RWPE1 (cell line): Measurements from ENCODE around the gene PPME1.
A peak's percentile ranks its signal among the peaks of the same experiment; 100 is the strongest.

ENCODE experiments used
- CTCF ChIA-PET: fragments of 350-600 bp; sonication (Branson Sonifier 250); formaldehyde crosslinking; extraction: SDS; loops from one replicate; lab custom pipeline; 2021; lab: Yijun Ruan, JAX
- POLR2A ChIA-PET: fragments of 400-600 bp; formaldehyde crosslinking; extraction: SDS; loops from one replicate; lab custom pipeline; 2020; ENCODE audit warnings: antibody characterized with exemption; ENCODE audit not compliant: low non-redundant PET; lab: Yijun Ruan, JAX
- DNase-seq: peaks from one replicate; pipeline ENCODE4 v3.0.0; 2012; ENCODE audit warnings: low spot score
- H3K27ac ChIP-seq: fragments of 450-650 bp; 2 replicates; pipeline ENCODE4 v1.5.1; 2017
- CTCF ChIP-seq: fragments of 450-650 bp; conservative IDR thresholded peaks from 2 replicates; pipeline ENCODE4 v1.5.1; 2017; ENCODE audit warnings: low read depth, mild to moderate bottlenecking

Gene PPME1

DNA sequence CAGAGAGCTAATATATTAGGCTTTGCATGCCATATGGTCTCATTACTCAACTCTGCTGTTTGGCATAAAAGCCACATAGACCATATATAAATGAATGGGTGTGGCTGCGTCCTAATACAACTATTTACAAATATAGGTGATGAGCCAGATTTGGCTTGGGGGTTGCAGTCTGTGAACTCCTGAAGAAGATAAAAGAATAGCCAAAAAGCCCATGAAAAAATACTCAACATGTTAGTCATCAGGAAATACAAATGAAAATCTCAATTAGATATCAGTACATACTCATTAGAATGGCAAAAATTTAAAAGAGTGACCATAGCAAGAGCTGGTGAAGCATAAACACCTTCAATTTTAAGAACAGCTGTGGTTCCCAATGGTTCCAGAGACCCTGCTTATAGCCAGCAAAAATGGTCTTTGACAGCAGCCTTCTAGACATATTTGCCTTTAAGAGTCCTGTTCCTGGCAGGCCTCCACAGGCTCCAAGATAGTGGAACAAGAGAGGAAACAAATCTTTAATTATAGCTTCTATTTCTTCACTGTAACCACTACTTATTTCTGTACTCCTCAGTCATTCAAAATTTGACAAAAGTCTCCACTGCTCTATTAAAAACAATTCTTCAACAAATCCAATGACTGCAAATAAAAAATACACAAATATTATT, 16.3 kb upstream of the PPME1 start:
- POLR2A ChIA-PET: interaction anchor here (0.5 kb wide), 1 partner anchor 16 kb away, joined by 3 read pairs; no protein-coding TSS in a partner anchor
- no peak for DNase-seq
- CTCF ChIA-PET: no interaction called here
- no peak for TF ChIP-seq CTCF
- H3K27ac ChIP-seq: no peak overlapping the region

GRCh38 chr11:74157169-74157568, 13.9 kb upstream of the PPME1 start:
- POLR2A ChIA-PET: no interaction called here
- TF ChIP-seq CTCF: no peak
- H3K27ac ChIP-seq: no peak overlapping the region
- no peak for DNase-seq
- CTCF ChIA-PET: no interaction called here

DNA sequence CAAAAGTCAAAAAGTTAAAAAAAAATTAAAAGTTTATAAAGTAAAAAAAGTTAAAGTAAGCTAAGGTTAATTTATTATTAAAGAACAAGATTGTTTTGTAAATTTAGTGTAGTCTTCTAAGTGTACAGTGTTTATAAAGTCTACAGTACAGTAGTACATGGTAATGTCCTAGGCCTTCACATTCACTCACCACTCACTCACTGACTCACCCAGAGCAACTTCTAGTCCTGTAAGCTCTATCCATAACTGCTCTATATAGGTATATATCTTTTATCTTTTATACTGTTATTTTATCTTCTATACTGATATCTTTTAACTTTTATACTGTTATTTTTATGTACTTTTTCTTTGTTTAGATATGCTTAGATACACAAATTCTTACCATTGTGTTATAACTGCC, 11.4 kb upstream of the PPME1 start:
- ChIA-PET POLR2A (no interaction called here), CTCF (no interaction called here)
- DNase-seq: no peak
- no peak overlapping the region for H3K27ac ChIP-seq
- no peak for TF ChIP-seq CTCF

DNA sequence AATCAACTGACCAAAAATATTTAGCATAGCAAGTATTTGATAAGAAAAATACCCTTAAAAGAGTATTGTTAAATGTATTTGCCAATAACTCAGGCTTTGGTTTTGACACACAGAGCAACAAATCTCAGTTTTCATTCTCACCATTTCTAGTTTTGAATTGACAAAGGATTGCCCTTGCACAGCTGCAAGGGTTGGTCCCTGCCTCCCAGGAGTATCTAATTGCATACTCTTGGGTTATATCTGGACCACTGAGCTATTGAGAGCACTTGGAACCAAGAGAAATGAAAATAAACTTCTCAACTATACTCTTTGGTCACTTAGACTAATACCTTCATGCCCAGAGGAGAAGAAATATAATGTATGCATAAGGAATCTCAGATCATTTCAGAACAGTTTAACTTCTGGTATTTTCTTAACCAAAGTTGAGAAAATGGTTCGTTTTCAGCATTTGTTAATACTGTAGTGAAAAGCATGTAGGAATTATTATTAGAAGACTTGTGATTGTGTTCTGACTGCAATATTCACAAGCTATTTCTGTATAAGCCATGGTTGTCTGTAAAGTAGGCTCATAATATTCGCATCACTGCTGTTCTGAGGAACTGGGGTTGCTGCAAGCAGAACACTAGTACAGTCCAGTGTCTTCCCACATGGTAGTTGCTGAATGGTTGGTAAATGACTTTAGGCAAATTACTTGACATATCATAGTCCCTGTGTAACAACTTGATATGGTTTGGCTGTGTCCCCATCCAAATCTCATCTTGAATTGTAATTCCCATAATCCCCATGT, 8.2 kb upstream of the PPME1 start:
- ChIA-PET CTCF (interaction anchor here (0.6 to 0.7 kb wide), 2 partner anchors 163 to 1521 kb away, joined by 3 read pairs; no protein-coding TSS in a partner anchor), POLR2A (no interaction called here)
- TF ChIP-seq CTCF: no peak
- DNase-seq: no peak
- no peak overlapping the region for H3K27ac ChIP-seq

- DNase-seq: no peak
- ChIA-PET CTCF (no interaction called here), POLR2A (no interaction called here)
- TF ChIP-seq CTCF: no peak
- no peak overlapping the region for H3K27ac ChIP-seq
Observed at GRCh38 chr11:74168838-74169237, 2.3 kb upstream of the PPME1 start.

DNA sequence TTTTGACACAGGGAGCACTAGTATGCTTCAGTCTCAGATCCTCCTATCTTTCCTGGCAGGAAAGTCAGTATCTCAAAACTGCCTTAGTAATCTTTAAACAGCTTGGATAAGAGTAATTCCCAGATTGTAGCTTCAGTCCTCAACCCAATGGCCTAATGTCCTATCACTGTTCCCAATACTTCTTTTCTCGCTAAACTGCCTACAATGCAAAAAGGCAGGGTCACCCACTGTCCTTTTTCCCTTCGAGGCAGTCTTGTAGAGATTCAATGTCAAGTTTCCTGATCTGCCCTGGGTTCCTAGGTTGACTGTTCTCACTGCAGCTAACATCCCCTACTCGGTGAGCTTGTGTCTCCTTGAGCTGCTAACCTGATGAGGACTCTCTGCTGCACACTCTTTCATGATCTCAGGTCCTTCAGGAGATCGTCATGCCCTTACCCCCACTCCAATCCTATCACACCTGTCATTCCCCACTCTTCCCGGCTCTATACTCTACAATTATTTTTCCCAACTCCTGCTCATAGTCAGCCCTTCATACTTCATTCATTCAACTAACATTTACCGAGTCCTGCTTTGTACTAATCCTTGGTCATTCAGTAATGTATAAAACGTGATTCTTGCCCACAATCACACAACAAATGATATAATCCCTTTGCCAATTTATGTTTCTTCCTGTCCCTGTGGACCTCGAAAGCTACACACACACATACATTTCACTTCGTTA, 1.2 kb upstream of the PPME1 start:
- TF ChIP-seq CTCF: no peak
- H3K27ac ChIP-seq: peak overlapping the region; percentile 88
- CTCF ChIA-PET: no interaction called here
- DNase-seq: no peak
- POLR2A ChIA-PET: interaction anchor here (0.6 kb wide), 3 partner anchors 35 to 190 kb away, joined by 3 to 4 read pairs (median 3); no protein-coding TSS in a partner anchor
